Fibroblast of the aortic adventitia (primary cell): ENCODE data around the gene ENAH. TPM values are rescaled to one million over a fixed set of nuclear protein-coding genes. Genes with fewer than 3 reads are reported as not detected.
A peak's percentile ranks its signal among the peaks of the same experiment; 100 is the strongest.

Source experiments
- DNase-seq: peaks from one replicate; pipeline ENCODE4 v3.0.0-alpha.2; 2010; ENCODE audit warnings: low read depth
- H3K4me3 ChIP-seq: 2 replicates; pipeline ENCODE4 v1.5.1; 2011; ENCODE audit warnings: low read depth, mild to moderate bottlenecking, control low read depth, low read length, moderate library complexity
- total RNA-seq: library from RNA; depleted of rRNA; stranded (reverse); fragments of >200 nt; gene quantifications from 2 replicates; pipeline ENCODE4 v1.2.3, GENCODE V29; 2012; ENCODE audit warnings: low replicate concordance
- TF ChIP-seq, protein P1 (sequence below): IDR thresholded peaks from 2 replicates; pipeline ENCODE4 v1.5.1; 2011; ENCODE audit warnings: mild to moderate bottlenecking, low read length, control low read depth, inconsistent platforms; ENCODE audit not compliant: insufficient read depth

The ENAH gene
- total RNA-seq, 1 donor, result 148 TPM

DNA sequence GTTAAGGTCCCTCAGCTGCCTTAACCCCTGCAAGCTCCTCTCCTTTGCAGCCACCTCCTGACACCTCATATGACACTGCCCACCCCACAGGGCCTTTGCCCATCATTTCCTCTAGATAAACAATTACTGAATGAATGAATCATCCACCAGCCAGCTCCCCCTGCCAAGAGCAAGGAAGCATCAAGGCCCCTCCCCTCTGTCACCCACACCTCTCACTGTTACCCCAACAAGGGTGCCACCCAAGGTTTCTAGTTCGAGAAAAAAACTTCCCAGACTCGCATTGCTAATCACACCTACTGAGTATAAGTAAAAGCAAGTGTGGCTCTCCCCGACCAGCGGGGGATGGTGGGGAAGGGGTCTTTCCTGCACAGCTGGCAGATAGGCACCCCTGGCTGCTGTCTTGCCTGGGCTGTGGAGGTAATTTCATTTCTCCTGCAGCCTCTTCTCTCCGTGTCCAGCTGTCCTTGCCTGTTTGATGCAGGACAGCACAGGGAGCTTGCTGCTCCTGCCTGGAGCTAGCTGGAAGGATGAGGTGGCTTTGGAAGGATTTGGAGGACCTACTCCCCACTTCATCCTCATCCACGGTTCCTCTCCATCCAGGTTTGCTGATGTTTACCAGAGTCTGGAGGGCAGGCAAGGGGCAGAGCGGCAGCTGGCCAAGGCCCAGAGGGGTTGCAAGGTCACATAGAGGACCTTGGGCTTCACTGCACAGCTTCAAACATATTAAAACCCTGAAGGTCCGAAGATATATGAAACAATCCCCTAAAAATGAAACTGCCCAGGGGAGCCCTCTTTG is 192.0 kb downstream of the ENAH start:
- DNase-seq, result no peak

DNA sequence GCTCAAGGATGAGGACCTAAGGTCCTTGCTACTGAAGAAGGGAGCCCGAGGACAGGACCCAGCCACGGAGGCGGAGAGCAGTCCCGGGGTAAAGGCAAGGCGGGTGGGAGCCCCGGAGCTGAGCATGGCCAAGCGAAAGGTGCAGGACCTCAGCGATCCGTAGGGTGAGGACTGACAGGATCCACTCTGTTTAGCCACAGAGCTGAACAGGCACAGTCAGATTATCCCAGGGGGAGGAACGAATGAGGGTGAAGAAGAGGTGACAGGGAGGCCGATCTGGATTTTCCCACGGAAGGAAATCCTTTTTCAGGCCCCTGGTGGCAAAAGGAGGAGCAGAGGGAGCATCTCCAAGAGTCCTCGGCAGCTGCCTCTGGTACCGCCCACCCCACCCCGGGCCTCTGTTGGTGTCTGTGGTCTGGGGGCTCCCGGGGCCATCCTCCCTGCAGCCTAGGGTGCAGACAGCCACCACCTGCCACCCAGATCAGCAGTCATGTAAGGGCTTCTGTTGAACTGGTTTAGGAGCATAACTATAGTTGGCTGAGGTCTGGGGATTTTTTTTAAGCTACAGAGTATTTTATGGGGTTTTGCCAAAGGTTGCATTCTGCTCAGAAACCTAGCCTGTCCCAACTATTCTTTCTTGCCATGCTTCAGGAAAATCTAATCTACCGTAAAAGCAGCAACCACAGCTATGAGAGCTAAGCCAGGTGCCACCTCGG is 192.7 kb downstream of the ENAH start:
- TF ChIP-seq, protein P1, sequence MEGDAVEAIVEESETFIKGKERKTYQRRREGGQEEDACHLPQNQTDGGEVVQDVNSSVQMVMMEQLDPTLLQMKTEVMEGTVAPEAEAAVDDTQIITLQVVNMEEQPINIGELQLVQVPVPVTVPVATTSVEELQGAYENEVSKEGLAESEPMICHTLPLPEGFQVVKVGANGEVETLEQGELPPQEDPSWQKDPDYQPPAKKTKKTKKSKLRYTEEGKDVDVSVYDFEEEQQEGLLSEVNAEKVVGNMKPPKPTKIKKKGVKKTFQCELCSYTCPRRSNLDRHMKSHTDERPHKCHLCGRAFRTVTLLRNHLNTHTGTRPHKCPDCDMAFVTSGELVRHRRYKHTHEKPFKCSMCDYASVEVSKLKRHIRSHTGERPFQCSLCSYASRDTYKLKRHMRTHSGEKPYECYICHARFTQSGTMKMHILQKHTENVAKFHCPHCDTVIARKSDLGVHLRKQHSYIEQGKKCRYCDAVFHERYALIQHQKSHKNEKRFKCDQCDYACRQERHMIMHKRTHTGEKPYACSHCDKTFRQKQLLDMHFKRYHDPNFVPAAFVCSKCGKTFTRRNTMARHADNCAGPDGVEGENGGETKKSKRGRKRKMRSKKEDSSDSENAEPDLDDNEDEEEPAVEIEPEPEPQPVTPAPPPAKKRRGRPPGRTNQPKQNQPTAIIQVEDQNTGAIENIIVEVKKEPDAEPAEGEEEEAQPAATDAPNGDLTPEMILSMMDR, result peak; percentile 4
- peak; percentile 63 for DNase-seq
- no peak overlapping the region for H3K4me3 ChIP-seq

More for the DNA sequence above, 192.0 kb downstream of the ENAH start:
- H3K4me3 ChIP-seq, result no peak overlapping the region
- TF ChIP-seq, protein P1, result no peak

DNA sequence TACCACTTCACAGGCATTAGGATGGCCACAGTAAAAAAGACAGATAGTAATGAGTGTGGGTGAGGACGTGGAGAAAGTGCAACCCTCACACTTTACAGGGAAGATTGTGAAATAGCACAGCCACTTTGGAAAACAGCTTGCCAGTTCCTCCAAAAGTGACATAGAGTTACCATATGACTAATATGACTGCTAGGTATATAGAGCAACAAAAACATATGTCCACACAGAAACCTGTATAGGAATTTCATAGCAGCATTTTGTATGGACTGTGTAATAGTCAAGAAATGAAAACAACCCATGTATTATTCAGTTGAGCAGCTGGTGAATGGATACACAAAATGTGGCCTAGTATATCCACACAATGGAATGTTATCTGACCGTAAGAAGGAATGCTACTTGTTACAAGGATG is 194.7 kb downstream of the ENAH start:
- DNase-seq, result peak; percentile 37
- H3K4me3 ChIP-seq, result no peak overlapping the region
- TF ChIP-seq, protein P1, result no peak

DNA sequence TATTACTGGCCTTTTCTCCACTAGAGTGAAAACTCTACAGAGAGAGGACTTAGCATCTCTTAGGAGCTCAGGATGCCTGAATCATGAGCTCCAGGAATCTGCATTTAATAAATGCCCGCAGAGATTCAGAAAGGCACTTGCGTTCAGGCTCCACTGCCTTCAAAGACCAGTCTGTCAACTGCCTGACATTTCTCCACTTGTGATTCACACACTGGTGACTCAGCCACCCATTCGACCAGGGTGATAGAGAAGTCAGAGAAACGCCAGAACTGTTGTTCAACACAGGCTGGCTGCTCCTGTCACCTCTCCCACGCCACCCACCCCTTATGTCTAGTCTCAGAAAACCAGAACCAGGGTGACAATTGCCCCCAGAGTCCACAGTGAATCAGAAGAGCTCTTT is 198.2 kb downstream of the ENAH start:
- TF ChIP-seq, protein P1, result no peak
- H3K4me3 ChIP-seq, result no peak overlapping the region
- peak; percentile 72 for DNase-seq

DNA sequence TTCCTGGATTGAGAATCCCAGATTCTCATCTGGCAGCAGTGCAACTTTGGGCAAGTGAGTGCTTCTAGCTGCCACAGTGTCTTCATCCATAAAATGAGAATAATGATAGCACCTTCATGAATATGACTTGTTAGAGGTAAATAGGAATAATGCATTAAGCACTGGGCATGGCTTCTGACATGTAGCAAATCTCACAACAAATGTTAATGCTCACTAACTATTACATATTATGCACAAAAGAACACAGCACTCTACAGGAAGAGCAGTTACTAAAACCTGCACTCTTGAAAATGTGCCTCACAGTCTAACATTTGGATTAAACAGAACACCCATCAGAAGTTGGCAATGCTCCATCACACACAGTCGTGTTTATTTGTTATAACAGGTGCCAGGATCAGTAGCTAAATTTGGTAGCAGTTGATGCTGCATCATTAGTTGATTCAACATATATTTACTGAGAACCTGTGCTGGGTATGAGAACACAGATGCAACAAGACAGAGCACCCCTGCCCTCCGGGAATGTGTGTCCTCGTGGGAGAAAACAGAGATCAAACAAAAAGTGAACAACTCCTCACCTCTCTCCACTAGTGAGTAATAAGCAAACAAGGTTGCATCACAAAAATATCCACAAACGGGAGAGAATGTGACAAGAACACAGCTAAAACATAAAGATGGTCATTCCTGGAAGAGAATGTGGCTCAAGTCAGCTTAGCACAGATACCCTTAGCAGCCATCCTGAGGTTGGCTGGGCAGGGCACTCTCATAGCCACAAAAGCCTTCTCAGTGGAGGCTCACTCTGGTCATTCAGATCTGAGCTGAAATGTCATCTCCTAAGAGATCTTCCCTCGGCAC is 198.9 kb downstream of the ENAH start:
- no peak overlapping the region for H3K4me3 ChIP-seq
- TF ChIP-seq, protein P1, result no peak
- no peak for DNase-seq

DNA sequence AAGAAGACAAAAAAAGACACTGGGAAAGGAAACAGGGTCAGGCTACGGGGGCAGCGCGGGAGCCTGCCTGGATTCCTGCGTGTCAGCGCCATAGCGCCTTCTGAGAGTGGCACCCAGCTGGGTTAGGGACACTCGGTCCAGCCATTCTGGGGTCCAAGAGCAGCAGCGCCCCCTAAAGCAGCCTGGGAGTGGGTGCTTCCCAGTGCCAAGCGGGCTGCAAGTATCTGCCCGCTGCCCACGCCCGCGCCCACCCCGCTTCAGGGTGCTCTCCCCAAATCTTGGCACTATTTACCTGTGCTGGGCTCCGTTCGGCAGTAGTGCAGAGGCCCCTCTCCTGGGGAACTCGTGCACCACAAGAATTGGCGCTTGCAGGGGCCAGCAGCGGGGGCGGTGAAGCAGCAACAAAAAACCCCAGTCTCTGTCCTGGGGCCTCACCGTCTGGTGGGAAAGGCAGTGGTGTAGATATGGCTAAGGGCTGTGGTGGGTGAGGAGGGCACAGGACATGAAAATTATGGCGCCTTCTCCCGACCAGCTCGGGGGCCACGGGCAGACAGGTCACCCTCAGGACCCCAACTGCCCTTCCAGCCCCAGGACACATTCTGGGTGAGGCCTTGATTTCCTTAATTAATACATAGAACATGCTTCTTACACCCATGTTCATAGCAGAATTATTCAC is 200.9 kb downstream of the ENAH start:
- TF ChIP-seq, protein P1, result no peak
- DNase-seq, result no peak
- H3K4me3 ChIP-seq, result no peak overlapping the region
